CMK (cell line): Measurements from ENCODE around the gene ZNF333.
"Not testable (repeated sequence)": the region's sequence is repeated elsewhere in the genome, so short reads cannot be mapped to it uniquely, and the experiment has no call there.

ENCODE experiments used
- DNase-seq: peaks from one replicate; pipeline ENCODE4 v3.0.0-alpha.2; 2010; ENCODE audit warnings: low read depth

Gene ZNF333

GRCh38 chr19:14699641-14700040, 9.8 kb downstream of the ZNF333 start:
- no peak for DNase-seq

- no peak for DNase-seq
These were observed 11.0 kb downstream of the ZNF333 start for GRCh38 chr19:14700711-14701375.

GRCh38 chr19:14703833-14704232, 14.0 kb downstream of the ZNF333 start:
- DNase-seq, result no peak

GRCh38 chr19:14704450-14704849, 14.6 kb downstream of the ZNF333 start:
- DNase-seq, result no peak

GRCh38 chr19:14715841-14716240, 26.0 kb downstream of the ZNF333 start:
- DNase-seq, result no peak

GRCh38 chr19:14718522-14719116, 28.8 kb downstream of the ZNF333 start:
- no peak for DNase-seq

- no peak for DNase-seq
These were observed 29.3 kb downstream of the ZNF333 start for GRCh38 chr19:14719162-14719561.

- DNase-seq, result no peak
These were observed 32.3 kb downstream of the ZNF333 start for GRCh38 chr19:14722127-14722526.

GRCh38 chr19:14728595-14728994, 38.7 kb downstream of the ZNF333 start:
- DNase-seq, result no peak

GRCh38 chr19:14731200-14731599, 41.4 kb downstream of the ZNF333 start:
- no peak for DNase-seq

GRCh38 chr19:14732510-14732909, 42.7 kb downstream of the ZNF333 start:
- no peak for DNase-seq

- DNase-seq, result no peak
These were observed 43.7 kb downstream of the ZNF333 start for GRCh38 chr19:14733574-14733973.

- no peak for DNase-seq
These were observed 46.1 kb downstream of the ZNF333 start for GRCh38 chr19:14735915-14736314.

- DNase-seq, result peak; percentile 76
These were observed 57.0 kb downstream of the ZNF333 start for GRCh38 chr19:14746886-14747285.

- DNase-seq, result no peak
These were observed 58.8 kb downstream of the ZNF333 start for GRCh38 chr19:14748601-14749000.

GRCh38 chr19:14758816-14759215, 69.0 kb downstream of the ZNF333 start:
- DNase-seq, result no peak

- DNase-seq, result no peak
These were observed 71.8 kb downstream of the ZNF333 start for GRCh38 chr19:14761607-14762006.

GRCh38 chr19:14762111-14762510, 72.3 kb downstream of the ZNF333 start:
- no peak for DNase-seq

- DNase-seq, result no peak
These were observed 73.8 kb downstream of the ZNF333 start for GRCh38 chr19:14763497-14764145.

- DNase-seq, result no peak
These were observed 74.6 kb downstream of the ZNF333 start for GRCh38 chr19:14764401-14764800.

GRCh38 chr19:14765403-14765802, 75.6 kb downstream of the ZNF333 start:
- DNase-seq, result not testable (repeated sequence)

GRCh38 chr19:14765841-14766240, 76.0 kb downstream of the ZNF333 start:
- DNase-seq, result not testable (repeated sequence)

GRCh38 chr19:14767466-14767971, 77.7 kb downstream of the ZNF333 start:
- DNase-seq, result no peak
